GM21381 (cell line): ENCODE measurements around the gene GPR137B.

Source experiments
- ATAC-seq: cut with Tn5 transposase; IDR thresholded peaks from one replicate; pipeline ENCODE4 v1.9.1; 2021; ENCODE audit warnings: mild to moderate bottlenecking, moderate library complexity; ENCODE audit not compliant: unreplicated experiment

Gene GPR137B

DNA sequence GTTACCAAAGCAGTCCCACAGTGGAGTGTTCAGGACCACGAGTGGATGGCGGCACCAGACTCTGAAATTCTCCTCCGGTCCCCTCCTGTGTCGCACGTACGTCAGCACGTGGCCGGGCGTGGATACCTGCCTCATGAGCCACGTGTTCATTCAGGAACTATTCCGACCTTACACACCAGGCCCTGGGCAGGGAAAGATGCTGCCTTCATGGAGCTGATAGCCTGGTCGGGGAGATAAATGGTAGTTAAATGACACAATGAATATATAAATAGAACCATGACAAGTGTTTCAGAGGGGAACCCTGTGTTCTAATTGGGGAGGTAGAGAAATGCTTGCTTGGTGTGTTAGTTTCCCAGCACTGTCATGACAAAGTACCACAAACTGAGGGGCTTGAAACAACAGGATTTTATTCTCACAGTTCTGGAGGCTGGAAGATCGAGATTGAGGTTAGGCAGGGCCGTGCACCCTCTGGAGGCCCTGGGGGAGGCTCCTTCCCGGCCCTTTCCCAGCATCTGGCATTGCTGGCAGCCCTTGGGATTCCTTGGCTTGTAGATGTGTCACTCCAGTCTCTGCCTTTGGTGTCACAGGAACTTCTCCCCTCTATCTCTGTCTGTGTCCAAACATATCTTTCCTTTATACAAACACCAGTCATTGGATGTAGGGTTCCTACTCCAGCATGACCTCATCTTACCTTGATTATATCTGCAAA, 28.9 kb upstream of the GPR137B start:
- no peak for ATAC-seq

DNA sequence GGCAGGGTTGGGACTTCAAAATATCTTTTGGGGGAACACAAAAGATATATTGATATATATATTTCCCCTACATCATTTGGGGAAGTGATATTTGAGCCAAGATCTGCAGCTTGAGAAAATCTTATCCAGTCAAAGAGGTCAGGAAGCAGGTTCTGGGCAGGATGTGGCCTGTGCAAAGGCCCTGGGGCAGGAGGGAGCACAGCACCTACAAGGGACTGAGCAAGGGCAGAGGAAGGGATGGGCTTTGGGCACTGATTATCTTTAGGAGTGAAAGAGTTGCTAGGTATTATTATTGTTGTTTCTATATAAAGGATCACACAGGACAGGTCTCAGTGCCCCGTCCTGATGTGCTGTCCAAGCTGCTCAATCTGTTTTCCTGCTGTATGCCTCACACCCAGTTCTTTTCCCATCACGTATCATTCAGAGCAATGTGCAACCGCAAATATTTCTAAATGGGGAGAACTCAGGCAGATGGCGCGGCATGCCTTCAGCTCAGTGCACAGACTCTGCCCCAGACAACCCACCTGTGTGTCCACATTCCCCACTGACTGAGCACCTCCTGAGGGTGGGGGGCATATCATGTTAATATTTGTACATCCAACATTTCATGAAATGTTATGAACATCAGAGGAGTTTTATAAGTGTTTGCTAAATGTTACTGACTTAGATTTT, 28.1 kb upstream of the GPR137B start:
- no peak for ATAC-seq

DNA sequence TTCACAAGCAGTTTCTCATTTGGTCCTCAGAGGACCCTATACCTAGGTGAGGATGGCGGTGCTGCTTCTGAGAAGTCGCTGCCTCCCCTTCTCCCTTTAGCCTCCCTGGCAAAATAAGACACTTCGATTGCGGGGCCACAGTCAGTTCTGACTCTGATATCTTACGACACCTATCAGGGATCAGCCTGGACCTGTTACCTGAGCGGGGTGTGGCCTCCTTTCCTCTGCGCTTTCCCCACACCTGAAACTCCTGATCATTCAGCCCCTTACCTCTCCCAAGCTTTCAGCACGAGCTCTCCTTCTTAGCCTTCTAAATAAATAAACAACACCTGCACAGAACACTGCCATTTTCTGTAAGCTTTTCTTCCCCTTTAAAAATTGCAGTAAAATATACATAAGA, 24.6 kb upstream of the GPR137B start:
- ATAC-seq, result no peak

DNA sequence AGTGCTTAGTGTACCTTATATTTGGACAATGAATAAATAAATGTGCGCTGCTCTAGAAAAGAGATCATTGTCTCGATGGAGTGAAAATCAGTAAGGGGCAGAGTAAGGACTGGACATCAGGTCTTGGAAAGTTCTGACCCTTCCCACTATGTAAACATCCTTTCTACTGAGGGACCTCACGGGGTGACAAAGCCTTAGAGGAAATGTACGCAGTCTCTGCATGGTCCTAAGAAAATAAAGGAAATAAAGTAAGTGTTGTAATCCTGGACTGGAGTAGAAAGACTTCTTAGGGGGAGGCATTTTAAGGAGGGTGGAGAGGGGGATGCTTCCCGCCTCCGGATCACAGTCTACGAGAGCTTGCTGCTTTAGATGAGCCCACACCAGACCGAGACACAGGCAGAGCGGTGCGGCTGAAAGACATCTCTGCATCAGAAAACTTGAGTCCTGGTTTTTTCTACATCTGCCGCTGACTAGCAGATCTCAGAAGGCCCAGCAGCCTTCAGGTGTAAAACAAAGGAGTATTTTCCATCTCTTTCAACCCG, 22.3 kb upstream of the GPR137B start:
- no peak for ATAC-seq

DNA sequence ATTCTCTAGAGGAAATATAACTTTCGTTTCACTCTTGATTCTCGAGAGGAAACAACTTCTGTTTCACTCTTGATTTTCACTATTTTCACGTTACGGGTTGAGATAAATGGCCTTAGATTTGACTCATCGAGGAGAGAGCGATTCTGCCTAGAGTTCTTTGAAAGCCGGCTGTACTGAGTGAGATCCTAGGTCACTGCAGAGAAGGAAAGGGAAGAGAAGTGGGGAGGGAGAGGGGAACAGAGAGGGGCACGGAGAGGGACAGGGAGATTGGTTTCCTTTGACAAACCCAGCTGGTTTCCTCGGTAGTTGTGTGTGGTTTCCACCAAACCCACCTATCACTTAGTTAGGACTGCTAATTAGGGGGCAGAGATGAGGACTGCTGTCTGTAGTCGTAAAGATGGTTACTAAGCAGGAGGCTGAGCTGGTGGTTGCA, 21.6 kb upstream of the GPR137B start:
- peak; percentile 49 for ATAC-seq

DNA sequence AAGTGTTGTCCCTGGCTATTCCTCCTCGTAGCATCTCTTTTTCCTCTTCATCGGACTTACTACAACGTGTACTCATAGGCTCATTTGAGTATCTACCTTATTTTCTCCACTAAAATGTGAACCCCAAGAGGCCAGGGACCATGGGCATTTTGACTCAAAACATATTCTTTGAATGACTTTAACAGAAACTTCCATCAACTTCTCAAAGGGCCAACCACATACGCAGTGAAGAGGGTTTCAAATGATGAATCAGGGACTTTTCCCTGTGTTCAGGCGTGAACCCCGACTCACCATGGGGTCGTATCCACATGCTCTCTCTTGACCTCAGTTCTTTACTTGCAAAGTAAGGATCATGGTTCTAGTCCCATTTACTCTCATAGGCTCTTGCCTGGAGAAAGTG, 20.2 kb upstream of the GPR137B start:
- ATAC-seq, result peak; percentile 39

DNA sequence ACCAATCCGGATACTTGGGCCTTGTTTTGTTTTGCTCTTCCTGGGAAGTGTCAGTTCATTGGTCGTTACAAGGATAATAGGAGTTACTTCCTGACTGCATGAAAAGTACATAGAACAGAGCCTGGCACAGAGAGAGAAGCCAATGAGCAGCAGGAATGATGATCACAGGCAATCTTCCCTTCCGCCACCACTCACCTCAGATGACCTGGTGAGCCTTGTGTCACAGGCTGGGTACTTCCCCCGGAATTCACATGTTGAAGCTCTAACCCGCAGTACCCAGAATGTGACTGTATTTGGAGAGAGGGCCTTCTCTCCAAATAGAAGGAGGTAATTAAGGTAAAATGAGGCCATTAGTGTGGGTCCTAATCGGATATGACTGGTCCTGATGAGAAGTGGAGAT, 18.8 kb upstream of the GPR137B start:
- no peak for ATAC-seq

DNA sequence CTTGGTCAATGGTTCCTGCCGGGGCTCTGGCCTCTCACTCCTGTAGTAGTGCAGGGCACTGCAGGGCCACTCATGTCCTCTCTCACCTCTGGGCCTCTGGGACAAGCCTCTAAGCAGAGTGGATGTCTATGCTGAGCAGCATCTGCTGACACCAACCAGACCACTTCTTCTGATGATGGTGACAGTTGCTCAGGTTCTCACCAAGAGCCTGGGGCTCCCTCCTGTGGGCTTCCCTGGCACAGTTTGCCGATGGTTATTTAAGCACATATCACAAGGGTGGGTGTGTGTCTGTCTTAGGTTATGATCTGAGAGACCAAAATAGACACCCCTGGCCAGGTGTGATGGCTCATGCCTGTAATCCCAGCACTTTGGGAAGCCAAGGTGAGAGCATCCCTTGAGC, 17.4 kb upstream of the GPR137B start:
- no peak for ATAC-seq

DNA sequence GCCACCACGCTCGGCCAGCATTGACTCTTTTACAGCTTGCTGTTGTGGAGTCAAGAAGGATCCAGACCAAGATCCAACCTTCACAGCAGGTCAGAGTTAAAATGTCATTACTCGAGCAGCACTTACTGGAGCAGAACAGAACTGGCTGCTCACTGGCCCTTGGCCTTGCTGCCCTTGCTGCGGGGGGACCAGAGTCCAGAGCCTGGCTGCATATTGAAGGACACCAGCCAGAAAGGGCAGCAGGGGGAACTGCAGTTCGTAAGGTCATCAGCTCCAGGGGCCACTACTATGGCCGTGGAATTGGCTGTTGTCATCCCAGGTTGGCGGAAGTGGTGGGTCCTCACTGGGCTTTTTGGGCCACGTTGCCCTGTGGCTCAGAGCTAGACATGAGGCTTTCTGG, 15.3 kb upstream of the GPR137B start:
- no peak for ATAC-seq

DNA sequence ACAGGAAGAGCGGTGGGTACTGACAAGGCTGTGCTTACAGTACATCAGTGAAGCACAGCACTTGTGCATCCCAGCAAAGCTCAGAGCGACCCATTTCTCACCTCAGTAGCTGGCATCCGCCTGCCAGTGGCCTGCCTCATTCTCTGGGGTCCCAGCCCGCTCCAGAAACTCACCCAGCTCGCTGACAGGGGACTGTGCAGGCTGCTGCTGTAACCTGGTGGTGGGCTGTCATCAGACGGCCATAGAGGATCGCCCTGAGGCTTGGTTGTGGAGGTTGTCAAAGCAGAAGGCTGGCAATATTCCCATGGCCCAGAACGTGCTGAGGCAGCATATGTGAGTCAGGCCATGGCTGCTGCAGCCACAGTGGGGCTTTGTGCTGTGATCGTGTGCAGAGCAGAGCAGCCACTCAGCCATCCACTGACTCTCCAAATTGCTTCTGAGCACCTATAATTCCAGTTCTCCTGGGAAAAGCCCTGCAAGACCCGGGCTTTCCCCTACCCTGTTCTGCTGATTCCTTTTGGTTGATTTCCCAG, 13.6 kb upstream of the GPR137B start:
- ATAC-seq, result no peak

DNA sequence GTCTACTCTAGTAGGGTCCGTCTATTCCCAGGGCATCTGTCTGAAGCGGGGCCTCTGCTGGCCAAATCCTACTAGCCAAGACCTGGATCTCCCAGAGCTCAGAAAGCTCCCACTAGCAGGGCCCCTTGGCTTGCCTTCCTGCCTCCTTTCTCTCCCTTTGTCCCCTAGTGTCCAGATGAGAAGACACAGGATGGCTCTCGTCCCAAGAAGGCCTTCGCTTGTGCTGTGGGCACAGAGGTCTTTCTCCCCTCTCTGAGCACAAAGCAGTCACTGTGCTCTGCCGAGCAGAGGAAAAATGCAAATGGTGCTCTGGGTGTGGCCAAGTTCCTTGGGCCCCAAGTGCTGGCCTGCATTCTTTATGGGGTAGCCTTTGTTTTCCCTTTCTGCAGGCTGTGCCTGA, 13.0 kb upstream of the GPR137B start:
- ATAC-seq, result no peak

DNA sequence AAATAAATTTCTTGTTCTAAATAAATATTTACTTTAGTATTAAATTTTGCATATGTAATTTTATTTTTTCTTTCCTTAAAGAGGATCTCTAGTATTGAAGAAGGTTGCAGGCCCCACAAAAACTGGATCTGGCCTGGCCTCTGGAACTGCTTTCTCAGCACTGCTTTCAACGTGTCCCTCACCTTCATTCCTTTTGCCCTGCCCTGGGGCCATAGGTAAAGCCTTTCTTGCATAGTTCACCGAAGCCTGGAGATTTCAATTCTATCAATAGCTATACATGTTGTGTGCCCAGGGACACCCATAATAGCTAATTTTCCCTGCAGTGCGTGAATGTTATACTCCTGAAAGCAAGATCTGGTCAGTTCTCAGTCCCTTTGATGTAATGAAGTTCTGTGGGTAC, 12.0 kb upstream of the GPR137B start:
- no peak for ATAC-seq

DNA sequence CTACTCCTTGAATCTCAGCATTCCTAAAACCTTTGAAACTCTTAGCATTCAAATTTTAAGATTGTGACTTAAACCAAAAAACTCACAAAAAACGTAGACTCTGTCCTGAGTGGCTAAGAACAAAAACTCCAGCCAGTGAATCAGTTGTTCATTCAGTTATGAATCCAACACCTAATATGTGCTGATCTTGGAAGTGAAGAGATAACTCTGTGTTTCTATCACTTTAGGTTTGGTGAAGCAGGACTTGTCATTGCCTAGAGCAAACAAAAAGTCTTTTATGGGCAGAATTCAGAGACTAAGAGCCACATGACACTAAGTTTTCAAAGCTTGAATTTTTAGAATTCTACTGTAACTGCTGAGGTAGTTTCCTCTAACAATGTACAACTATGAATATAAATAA, 10.4 kb upstream of the GPR137B start:
- ATAC-seq, result no peak

DNA sequence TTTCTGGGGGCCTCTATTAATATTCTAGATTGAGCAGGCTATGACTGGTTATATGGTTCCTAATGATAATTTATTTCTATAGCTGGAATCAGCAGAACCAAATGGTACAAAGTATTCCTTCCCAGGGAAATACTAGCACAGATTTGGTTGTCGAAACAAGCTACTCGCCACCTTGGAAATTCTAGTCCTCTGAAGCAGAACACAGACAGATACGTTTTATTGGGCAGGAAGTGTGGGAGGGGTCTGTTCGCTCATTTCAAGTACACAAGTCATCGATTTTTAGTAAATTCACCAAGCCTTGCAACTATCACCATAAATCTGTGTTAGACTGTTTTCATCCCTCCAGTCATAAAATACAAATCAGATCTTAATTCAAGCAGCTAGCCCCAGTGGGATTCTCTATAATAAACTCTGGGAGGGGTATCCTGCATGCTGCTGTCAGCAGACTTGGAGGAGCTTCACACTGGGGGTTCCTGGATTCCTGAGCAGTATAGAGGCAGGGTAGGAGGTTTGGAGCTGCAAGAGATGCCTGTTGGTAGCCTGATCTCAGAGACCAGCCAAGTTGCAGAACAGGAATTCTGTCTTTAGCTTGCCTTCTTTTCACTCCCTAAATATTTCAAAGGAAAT, 9.8 kb upstream of the GPR137B start:
- ATAC-seq, result no peak

DNA sequence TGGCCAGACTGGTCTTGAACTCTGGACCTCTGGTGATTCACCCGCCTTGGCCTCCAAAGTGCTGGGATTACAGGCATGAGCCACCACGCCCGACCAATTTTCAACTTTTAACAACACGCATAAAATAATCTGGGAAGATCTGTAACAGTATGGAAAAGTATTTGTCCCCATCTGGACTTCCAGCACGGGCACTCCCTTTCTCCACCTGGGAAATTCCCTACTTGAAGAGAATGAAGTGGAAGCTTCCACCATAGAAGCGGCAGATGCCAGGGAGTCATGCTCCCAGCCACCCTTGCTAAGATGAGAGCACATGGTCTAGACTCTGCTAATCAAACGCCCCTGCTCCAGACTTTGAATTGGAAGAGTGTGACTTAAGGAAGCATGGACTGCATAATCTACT, 9.0 kb upstream of the GPR137B start:
- no peak for ATAC-seq

DNA sequence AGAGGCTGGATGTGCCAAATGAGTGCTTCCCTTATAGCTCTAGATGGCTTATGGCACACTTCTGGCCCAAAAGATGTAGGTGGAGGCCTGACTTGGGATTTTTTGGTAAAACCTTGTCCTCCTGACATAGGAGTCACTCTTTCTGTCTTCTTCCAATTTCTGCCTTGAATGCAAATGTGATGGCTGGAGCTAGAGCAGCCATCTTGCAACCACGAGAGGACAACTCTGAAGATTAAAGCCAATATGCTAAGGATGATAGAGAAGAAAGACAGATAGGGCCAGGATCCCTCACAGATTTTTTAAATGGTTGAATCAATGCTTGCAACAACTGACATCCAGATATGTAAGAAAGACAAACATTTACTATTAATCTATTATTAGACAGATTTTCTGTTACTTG, 8.5 kb upstream of the GPR137B start:
- no peak for ATAC-seq

DNA sequence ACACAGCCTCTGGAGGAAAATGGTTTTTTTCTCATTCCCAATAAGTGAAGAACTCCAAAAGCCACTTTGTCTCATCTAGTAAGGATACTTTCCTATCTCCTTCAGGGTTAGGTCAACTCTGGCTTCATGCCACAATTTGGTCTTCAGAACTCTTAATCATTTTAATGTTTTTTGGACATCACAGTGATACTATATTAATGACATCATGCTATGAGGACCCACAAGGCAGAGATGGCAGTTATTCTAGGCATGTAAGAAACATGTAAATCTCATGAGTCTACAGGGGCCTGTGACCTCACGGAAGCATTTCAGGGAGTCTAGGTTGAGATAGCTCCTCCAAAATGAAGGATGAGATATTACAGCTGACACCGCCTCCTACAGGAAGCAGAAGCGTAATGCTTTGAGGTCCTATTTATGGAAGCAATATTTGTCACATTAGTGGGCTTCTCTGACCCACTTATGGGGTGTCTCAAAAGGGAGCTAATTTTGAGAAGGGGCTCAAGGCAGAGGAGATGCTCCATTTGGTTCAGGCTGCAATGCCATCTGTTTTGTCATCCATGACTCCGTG, 5.0 kb upstream of the GPR137B start:
- no peak for ATAC-seq

DNA sequence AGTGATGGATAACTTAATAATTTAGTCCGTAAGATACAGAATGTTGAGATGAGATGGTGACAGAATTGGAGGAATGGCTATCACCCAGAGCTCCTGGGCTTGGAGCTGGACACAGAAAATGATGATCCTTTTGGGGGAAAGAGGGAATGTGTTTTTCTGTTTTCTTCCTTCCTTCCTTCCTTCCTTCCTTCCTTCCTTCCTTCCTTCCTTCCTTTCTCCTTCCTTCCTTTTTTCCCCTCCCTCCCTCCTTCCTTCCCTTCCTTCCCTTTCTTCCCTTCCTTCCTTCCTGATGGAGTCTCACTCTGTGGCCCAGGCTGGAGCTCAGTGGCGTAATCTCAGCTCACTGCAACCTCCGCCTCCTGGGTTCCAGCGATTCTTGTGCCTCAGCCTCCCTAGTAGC, 2.8 kb upstream of the GPR137B start:
- ATAC-seq, result no peak

DNA sequence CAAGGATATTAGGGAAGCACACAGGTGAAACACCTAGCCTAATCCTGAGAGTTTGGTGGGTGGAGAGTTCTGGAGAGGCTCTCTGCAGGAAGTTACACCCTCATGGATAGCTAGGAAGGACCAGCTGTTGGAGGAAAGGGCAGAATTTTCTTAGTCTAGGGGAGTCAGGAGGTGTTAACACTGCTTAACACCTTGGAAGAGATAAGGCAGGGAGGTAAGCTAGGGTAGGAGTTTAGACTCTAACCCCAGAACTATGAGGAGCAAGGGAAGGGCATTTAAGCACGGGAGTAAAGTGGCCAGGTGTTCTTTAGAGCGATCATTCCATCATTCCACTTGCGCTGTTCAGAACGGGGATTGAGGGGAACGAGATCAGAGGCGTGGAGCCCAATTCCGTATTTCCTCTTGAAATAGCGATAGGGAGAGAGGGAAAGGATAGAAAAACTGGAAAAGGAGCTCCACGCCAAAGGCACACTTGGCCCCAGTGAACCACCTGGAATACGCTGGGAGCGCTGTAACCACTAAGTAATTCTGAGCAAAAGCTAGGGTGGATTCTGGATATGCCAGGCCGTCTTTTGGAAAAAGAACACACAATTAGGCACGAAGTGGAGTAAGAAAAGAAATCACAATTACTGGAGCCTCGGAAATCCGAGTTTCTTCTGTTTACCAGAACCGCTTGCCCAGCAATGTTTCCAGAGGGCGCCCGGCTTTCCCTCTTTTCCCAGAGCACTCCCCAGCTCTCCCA, 1.5 kb upstream of the GPR137B start:
- ATAC-seq, result no peak

DNA sequence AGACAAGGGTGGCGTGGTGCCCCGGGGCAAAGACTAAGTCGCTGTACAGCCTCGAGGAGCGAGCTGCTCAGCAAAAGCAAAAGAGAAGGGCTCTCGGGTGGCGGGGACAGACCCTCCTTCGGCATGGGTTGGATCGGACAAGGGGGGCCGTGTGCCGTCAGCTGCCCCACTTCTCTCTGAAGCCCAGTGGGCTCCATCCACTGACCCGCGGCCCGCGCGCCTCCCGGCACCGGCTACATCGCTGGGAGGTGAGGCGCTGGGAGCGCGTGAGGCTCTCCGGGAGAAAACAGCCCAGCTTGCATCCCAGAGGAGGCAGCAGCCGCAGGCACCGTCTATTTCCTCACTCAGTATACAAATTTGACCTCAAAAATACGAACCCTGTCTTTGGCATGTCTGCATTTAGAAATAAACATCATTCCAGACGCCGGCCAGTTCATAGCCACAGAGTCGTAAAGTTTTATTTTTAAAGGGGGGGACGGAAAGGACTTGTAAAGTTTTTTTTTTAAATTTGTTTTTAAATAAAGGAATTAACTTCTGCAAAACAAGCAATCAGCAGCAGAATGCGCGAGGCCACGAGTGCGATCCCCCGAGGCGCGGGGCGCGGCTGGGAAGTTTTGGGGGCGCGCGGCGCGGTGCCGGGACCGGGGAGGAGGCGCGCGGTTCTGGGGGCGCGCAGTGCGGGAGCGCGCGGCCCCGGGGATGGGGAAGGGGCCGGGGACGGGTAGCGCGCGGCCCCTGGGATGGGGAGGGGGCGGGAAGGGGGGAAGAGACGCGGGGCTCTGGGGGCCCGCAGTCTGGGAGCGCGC, 689 bp upstream of the GPR137B start:
- ATAC-seq, result no peak
